Endothelial cell of umbilical vein (primary cell): ENCODE results near the gene CFL1. TPM values are rescaled to one million over a fixed set of nuclear protein-coding genes. Genes with fewer than 3 reads are reported as not detected.

Experiments
- BruUV-seq: library from RNA; stranded (reverse); fragments of 400-500 nt; replicated peaks from 2 replicates; lab custom pipeline; 2021; lab: Mats Ljungman, UMichigan
- CTCF ChIA-PET: fragments of 300-600, 350-600 bp; sonication (Branson Sonifier 250); formaldehyde crosslinking; loops from one replicate; lab custom pipeline; 2021; ENCODE audit warnings: antibody characterized with exemption, inconsistent platforms; lab: Charles Lee
- POLR2A ChIA-PET: fragments of 300-600, 350-600 bp; sonication (Branson Sonifier 250); formaldehyde crosslinking; loops from one replicate; lab custom pipeline; 2021; ENCODE audit warnings: antibody characterized with exemption, inconsistent platforms; lab: Charles Lee
- DNase-seq: peaks from one replicate; pipeline ENCODE4 v3.0.0-alpha.2; 2011; ENCODE audit warnings: low read depth, low spot score
- FAIRE-seq: peaks from 2 replicates; lab custom pipeline; 2011; peaks lifted over from hg19 to GRCh38; lab: Jason Lieb, UNC
- H2AFZ ChIP-seq: 2 replicates; pipeline ENCODE4 v1.6.0; 2012; ENCODE audit warnings: low read depth, low read length, control low read depth, inconsistent platforms
- H3K27ac ChIP-seq: 2 replicates; pipeline ENCODE4 v1.5.1; 2011; ENCODE audit warnings: low read depth, mild to moderate bottlenecking, control low read depth, low read length, moderate library complexity; ENCODE audit not compliant: insufficient read depth
- H3K27me3 ChIP-seq, 2 experiments: 2 replicates each; pipeline versions ENCODE4 v1.6.0 to v1.6.1; 2011; ENCODE audit warnings: low read length in 2 of 2, mixed read lengths in 1 of 2; ENCODE audit not compliant: control insufficient read depth in 2 of 2, insufficient read depth in 2 of 2
- H3K36me3 ChIP-seq, 2 experiments: 2 replicates in 1 of 2; 3 replicates in 1 of 2; pipeline ENCODE4 v1.5.1; 2011; ENCODE audit warnings: low read length in 2 of 2, mild to moderate bottlenecking in 1 of 2, moderate library complexity in 1 of 2; ENCODE audit not compliant: control insufficient read depth in 2 of 2, insufficient read depth in 2 of 2; ENCODE audit errors: extremely low read depth in 1 of 2
- H3K4me1 ChIP-seq: 3 replicates; pipeline ENCODE4 v1.5.1; 2011; ENCODE audit warnings: mild to moderate bottlenecking, low read length; ENCODE audit not compliant: control insufficient read depth, insufficient read depth; ENCODE audit errors: extremely low read depth
- H3K4me2 ChIP-seq: 2 replicates; pipeline ENCODE4 v1.6.1; 2011; ENCODE audit warnings: low read length, control low read depth, mixed read lengths; ENCODE audit not compliant: insufficient read depth
- H3K4me3 ChIP-seq, 3 experiments: fragments of 200-600 bp in 1 of 3; sonication (generic), shearing (Covaris generic) in 1 of 3; replicated peaks in 1 of 3; 2 replicates each; pipeline ENCODE4 v1.5.1; 2011 to 2016; ENCODE audit warnings: control low read depth in 3 of 3, low read length in 3 of 3, mild to moderate bottlenecking in 2 of 3, inconsistent platforms in 1 of 3, low read depth in 1 of 3, moderate library complexity in 1 of 3; ENCODE audit not compliant: insufficient read depth in 1 of 3
- H3K79me2 ChIP-seq: 2 replicates; pipeline ENCODE4 v1.6.0; 2012; ENCODE audit warnings: low read length, inconsistent platforms; ENCODE audit not compliant: control insufficient read depth, insufficient read depth
- H3K9ac ChIP-seq: replicated peaks from 2 replicates; pipeline ENCODE3; 2011; ENCODE audit warnings: low read length, control low read depth; ENCODE audit not compliant: insufficient read depth; ENCODE audit errors: extremely low read depth
- H3K9me1 ChIP-seq: replicated peaks from 3 replicates; pipeline ENCODE4 v1.6.0; 2011; ENCODE audit warnings: mild to moderate bottlenecking, low read length; ENCODE audit not compliant: control insufficient read depth, insufficient read depth; ENCODE audit errors: extremely low read depth
- H3K9me3 ChIP-seq: replicated peaks from 2 replicates; pipeline ENCODE4 v1.5.1; 2012; ENCODE audit warnings: low read length, inconsistent platforms; ENCODE audit not compliant: control insufficient read depth, insufficient read depth
- H4K20me1 ChIP-seq: replicated peaks from 2 replicates; pipeline ENCODE3; 2011; ENCODE audit warnings: mild to moderate bottlenecking, low read length; ENCODE audit not compliant: control insufficient read depth, insufficient read depth; ENCODE audit errors: extremely low read depth
- CTCF ChIP-seq, 2 donors: IDR thresholded peaks; 1 replicate in 1 of 2; 2 replicates in 1 of 2; pipeline ENCODE4 v1.5.1; 2011; ENCODE audit warnings: low read length in 2 of 2, mild to moderate bottlenecking in 2 of 2, moderate library complexity in 2 of 2, control low read depth in 1 of 2, inconsistent platforms in 1 of 2, low read depth in 1 of 2; ENCODE audit not compliant: insufficient read depth in 1 of 2; ENCODE audit errors: extremely low read depth in 1 of 2
- FOS ChIP-seq: IDR thresholded peaks from 2 replicates; pipeline ENCODE4 v1.6.1; 2011; ENCODE audit warnings: mild to moderate bottlenecking, low read length, moderate library complexity, borderline replicate concordance; ENCODE audit not compliant: insufficient read depth
- GATA2 ChIP-seq: IDR thresholded peaks from 2 replicates; pipeline ENCODE4 v1.7.0; 2011; ENCODE audit warnings: low read depth, mild to moderate bottlenecking, moderate library complexity, mixed read lengths, low read length; ENCODE audit not compliant: insufficient read length, insufficient read depth
- MYC ChIP-seq: IDR thresholded peaks from one replicate; pipeline ENCODE4 v1.6.1; 2011; ENCODE audit warnings: mild to moderate bottlenecking, low read depth, low read length
- POLR2A ChIP-seq: IDR thresholded peaks from 2 replicates; pipeline ENCODE4 v1.6.1; 2012; ENCODE audit warnings: low read depth, mild to moderate bottlenecking, control low read depth, low read length
- POLR2AphosphoS5 ChIP-seq: IDR thresholded peaks from 2 replicates; pipeline ENCODE4 v1.6.1; 2012; ENCODE audit warnings: low read depth, mild to moderate bottlenecking, control low read depth, low read length, moderate library complexity; ENCODE audit not compliant: insufficient read depth
- dilution Hi-C: fragments of 300-500 bp; cut with MboI; formaldehyde crosslinking; loops from one replicate; pipeline ENCODE4 v1.15.0; 2019; ENCODE audit warnings: low sequenced_read_pairs; ENCODE audit not compliant: extremely low pct_ligation_motif_present
- intact Hi-C: fragments of 100-400 bp; cut with micrococcal nuclease; formaldehyde crosslinking; loops from one replicate; pipeline ENCODE4 v1.10.0; 2022
- polyA plus RNA-seq, 4 experiments: library from polyadenylated mRNA; depleted of rRNA in 3 of 4; stranded (reverse) in 3 of 4; unstranded in 1 of 4; fragments of >200 nt; gene quantifications; 2 replicates each; pipeline versions ENCODE4 v1.2.1 to v1.2.3, GENCODE V29; 2011 to 2012; ENCODE audit warnings: missing spikeins in 1 of 4
- total RNA-seq: library from RNA; stranded (reverse); gene quantifications from 2 replicates; pipeline ENCODE4 v1.2.3, GENCODE V29; 2021

CFL1 gene
- total and polyA plus RNA-seq, 2 donors (not counting 3 experiments of a cell fraction or from before 2014, with no cell fraction given), result 1,844 to 2,403 TPM

DNA sequence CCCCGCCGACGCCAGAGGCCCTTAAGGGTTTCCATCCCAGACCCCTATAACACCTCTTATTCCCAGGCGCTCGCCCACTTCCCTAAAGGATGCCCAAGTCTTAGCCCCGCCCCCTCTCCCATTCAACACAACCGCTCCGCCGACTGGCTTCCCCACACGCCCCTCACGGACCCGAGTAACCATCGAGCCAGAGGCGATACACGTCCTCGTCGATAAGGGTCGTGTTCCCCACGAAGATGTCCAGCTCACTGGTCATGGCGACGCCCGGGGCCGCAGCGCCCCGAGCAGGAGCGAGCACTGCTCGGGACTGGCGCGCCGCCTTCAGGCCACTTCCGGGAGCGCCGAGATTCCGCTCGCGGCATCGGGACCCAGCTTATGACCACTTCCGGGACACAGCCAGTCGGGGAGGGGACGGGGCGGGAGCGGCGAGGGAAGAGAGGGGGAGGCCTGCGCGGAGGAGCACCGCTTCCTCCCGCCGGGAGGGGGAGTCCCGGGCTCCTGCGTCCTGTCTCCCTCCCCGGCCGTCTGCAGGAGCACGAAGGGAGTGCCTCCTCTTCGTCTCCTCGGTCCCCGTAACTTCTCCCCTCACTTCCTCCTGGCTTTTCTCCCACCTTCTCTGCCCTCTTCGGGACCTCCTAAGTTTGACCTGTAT is 30.3 kb upstream of the CFL1 start, which contains the start of gene FIBP:
TSS of gene FIBP (minus strand) at position 309 of the 652 bp plus-strand sequence. CDS start at position 256, 53 bp downstream.
- intact Hi-C loops (loop anchor here (1.0 to 5.0 kb wide), 7 partner anchors 15 to 177 kb away; partner anchors contain the start of genes C11orf68, DRAP1, EFEMP2 and MUS81), dilution Hi-C loops (no loop called here)
- Histone ChIP-seq H3K4me2 (peak within 1 kb of the TSS; percentile 62), H2AFZ (peak within 1 kb of the TSS; percentile 40), H3K4me3 (peak within 1 kb of the TSS; percentile 34 to 66 (median 64)), H3K4me1 (peaks cover 43% of the 10 kb centered on the region), H3K9ac (peak within 1 kb of the TSS; percentile 71), H3K36me3 (peaks cover 4 to 19% of the 10 kb centered on the region in 2 experiments), H3K27ac (peak within 1 kb of the TSS; percentile 99), H3K9me3 (no peaks in the 10 kb centered on the region), H3K9me1 (no peaks in the 10 kb centered on the region), H3K79me2 (peaks cover 37% of the 10 kb centered on the region), H3K27me3 (no peaks in the 10 kb centered on the region), H4K20me1 (no peaks in the 10 kb centered on the region)
- DNase-seq (peak; percentile 97), FAIRE-seq (peak; percentile 98)
- no TSS peak for BruUV-seq
- POLR2A ChIA-PET, result interaction anchor here (0.6 to 6.7 kb wide), 8 partner anchors 10 to 193 kb away, joined by 3 to 67 read pairs (median 4); partner anchors contain the start of genes CFL1, FOSL1 and MUS81
- TF ChIP-seq CTCF (IDR thresholded peaks at IDR 0.05; ENCODE audit: extremely low read depth in 1 of 2, insufficient read depth in 1 of 2, low read depth in 1 of 2, low read length in 2 of 2) (peak; percentile 80 to 91), POLR2AphosphoS5 (peak; percentile 99), GATA2 (no peak), MYC (no peak), POLR2A (peak; percentile 99), FOS (no peak)
- CTCF ChIA-PET, result interaction anchor here (0.6 to 6.7 kb wide), 45 partner anchors 9 to 1116 kb away, joined by 3 to 75 read pairs (median 5); partner anchors contain the start of genes AP5B1, BANF1, C11orf68 and CFL1
